GM12878 (cell line): ENCODE results near the gene SPIB. TPM values are rescaled to one million over a fixed set of nuclear protein-coding genes. Genes with fewer than 3 reads are reported as not detected.

Source experiments
- ATF2 ChIP-seq: IDR thresholded peaks from 2 replicates; pipeline ENCODE4 v1.6.1; 2012; ENCODE audit warnings: low read length, inconsistent platforms
- BRCA1 ChIP-seq: IDR thresholded peaks from 2 replicates; pipeline ENCODE4 v1.6.1; 2011; ENCODE audit warnings: low read depth, low read length, improper control_type of control experiment
- CEBPB ChIP-seq, 2 experiments: fragments of 150-350 bp in 1 of 2; IDR thresholded peaks; 2 replicates each; pipeline ENCODE4 v1.6.1; 2012 to 2014; ENCODE audit warnings: low read depth in 2 of 2, low read length in 2 of 2, borderline replicate concordance in 1 of 2, inconsistent platforms in 1 of 2
- CUX1 ChIP-seq: IDR thresholded peaks from 2 replicates; pipeline ENCODE4 v1.6.1; 2012; ENCODE audit warnings: improper control_type of control experiment, low read depth, low read length; ENCODE audit not compliant: insufficient replicate concordance
- EGR1 ChIP-seq, 2 experiments: IDR thresholded peaks; 1 replicate in 1 of 2; 2 replicates in 1 of 2; pipeline ENCODE4 v1.6.1; 2011 to 2012; ENCODE audit warnings: low read depth in 2 of 2, low read length in 2 of 2, borderline replicate concordance in 1 of 2, mild to moderate bottlenecking in 1 of 2, moderate library complexity in 1 of 2
- ETV6 ChIP-seq, 2 experiments: fragments of 450-650 bp in 1 of 2; IDR thresholded peaks in 1 of 2; conservative IDR thresholded peaks in 1 of 2; 2 replicates each; pipeline ENCODE4 v1.6.1; 2014; ENCODE audit warnings: antibody characterized with exemption in 1 of 2, borderline replicate concordance in 1 of 2, low read depth in 1 of 2, mild to moderate bottlenecking in 1 of 2, moderate library complexity in 1 of 2
- GATAD2B ChIP-seq: fragments of 450-650 bp; conservative IDR thresholded peaks from 2 replicates; pipeline ENCODE4 v1.6.1; 2017; ENCODE audit warnings: low read depth, mild to moderate bottlenecking, moderate library complexity
- IRF5 ChIP-seq: fragments of 450-650 bp; IDR thresholded peaks from 2 replicates; pipeline ENCODE4 v1.6.1; 2017; ENCODE audit warnings: borderline replicate concordance
- MEF2A ChIP-seq: IDR thresholded peaks from 2 replicates; pipeline ENCODE4 v1.6.1; 2011; ENCODE audit warnings: low read depth, mild to moderate bottlenecking, low read length, moderate library complexity; ENCODE audit not compliant: insufficient read depth
- NFIC ChIP-seq: IDR thresholded peaks from 2 replicates; pipeline ENCODE4 v1.6.1; 2012; ENCODE audit warnings: low read depth, mild to moderate bottlenecking, inconsistent platforms, low read length, moderate library complexity
- NRF1 ChIP-seq: conservative IDR thresholded peaks from 2 replicates; pipeline ENCODE4 v1.6.1; 2011; ENCODE audit warnings: mild to moderate bottlenecking, low read depth, low read length, improper control_type of control experiment
- PAX5 ChIP-seq: IDR thresholded peaks from 2 replicates; pipeline ENCODE4 v1.6.1; 2011; ENCODE audit warnings: low read depth, low read length, borderline replicate concordance
- RELB ChIP-seq: fragments of 450-650 bp; IDR thresholded peaks from 2 replicates; pipeline ENCODE4 v1.6.1; 2017; ENCODE audit warnings: low read depth, mild to moderate bottlenecking, moderate library complexity
- SIN3A ChIP-seq: IDR thresholded peaks from 2 replicates; pipeline ENCODE4 v1.6.1; 2012; ENCODE audit warnings: low read depth, low read length, improper control_type of control experiment
- SIX5 ChIP-seq: IDR thresholded peaks from 2 replicates; pipeline ENCODE4 v1.6.1; 2011; ENCODE audit warnings: mild to moderate bottlenecking, low read depth, low read length, moderate library complexity; ENCODE audit not compliant: severe bottlenecking
- SP1 ChIP-seq: IDR thresholded peaks from one replicate; pipeline ENCODE4 v1.6.1; 2011; ENCODE audit warnings: low read depth, low read length
- SPI1 ChIP-seq: IDR thresholded peaks from 2 replicates; pipeline ENCODE4 v1.6.1; 2011; ENCODE audit warnings: low read depth, mild to moderate bottlenecking, low read length, moderate library complexity, borderline replicate concordance; ENCODE audit not compliant: insufficient read depth
- TCF12 ChIP-seq: IDR thresholded peaks from 2 replicates; pipeline ENCODE4 v1.6.1; 2011; ENCODE audit warnings: low read depth, mild to moderate bottlenecking, low read length
- YY1 ChIP-seq: IDR thresholded peaks from 2 replicates; pipeline ENCODE4 v1.6.1; 2011; ENCODE audit warnings: low read depth, mild to moderate bottlenecking, low read length
- polyA plus RNA-seq, 11 experiments: library from polyadenylated mRNA; depleted of rRNA in 4 of 11; unstranded in 6 of 11; stranded (reverse) in 5 of 11; fragments of >200 nt; fragmentation: Nextera tagmentation in 4 of 11; fragmentation: Illumina TruSeq in 1 of 11; extraction: Ambion mirVana in 4 of 11; extraction: Trizol in 1 of 11; gene quantifications; 1 replicate in 1 of 11; 2 replicates in 10 of 11; pipeline versions ENCODE4 v1.2.1 to v1.2.3, GENCODE V29; 2011 to 2016; ENCODE audit warnings: inconsistent platforms in 2 of 11, missing spikeins in 2 of 11, low read depth in 1 of 11
- total RNA-seq, 4 experiments: library from RNA; depleted of rRNA in 3 of 4; stranded (reverse); fragments of >200 nt in 3 of 4; fragmentation: Illumina TruSeq in 1 of 4; extraction: Trizol in 1 of 4; gene quantifications; 2 replicates each; pipeline versions ENCODE4 v1.2.1 to v1.2.3, GENCODE V29; 2013 to 2021

SPIB gene
- total and polyA plus RNA-seq, 10 of the 15 experiments (the other 5 are each of a cell fraction or from before 2014, with no cell fraction given): 3.5 to 123 (median 56.0) TPM

GRCh38 chr19:50383852-50384684 lies 34.7 kb upstream of the SPIB start, which contains the start of gene POLD1 (continued):
- TF ChIP-seq SPI1: no peak
- no peak for TF ChIP-seq ATF2
- no peak for TF ChIP-seq MEF2A
- no peak for TF ChIP-seq SIX5
- TF ChIP-seq BRCA1: no peak
- TF ChIP-seq GATAD2B: no peak
- TF ChIP-seq CEBPB (IDR thresholded peaks at IDR 0.05; ENCODE audit: borderline replicate concordance in 1 of 2, low read depth in 2 of 2, low read length in 2 of 2): no peak
- TF ChIP-seq NRF1: peak; percentile 67
- 0 out of 2 replicates have a peak, but pooled peaks have one; percentile 17 for TF ChIP-seq RELB
- peak; percentile 22 for TF ChIP-seq SP1
- TF ChIP-seq IRF5: no peak
- no peak for TF ChIP-seq CUX1
- TF ChIP-seq NFIC: no peak
- peak; percentile 80 for TF ChIP-seq PAX5
- no peak for TF ChIP-seq ETV6 (conservative IDR thresholded peaks at IDR 0.05 in 1 of 2, IDR thresholded peaks at IDR 0.05 in 1 of 2; ENCODE audit: borderline replicate concordance in 1 of 2, low read depth in 1 of 2)
- TF ChIP-seq YY1: no peak
- peak; percentile 46 to 84 for TF ChIP-seq EGR1 (IDR thresholded peaks at IDR 0.05; ENCODE audit: borderline replicate concordance in 1 of 2, low read depth in 2 of 2, low read length in 2 of 2)
- peak; percentile 37; the same call in 1 of the 2 replicates for TF ChIP-seq SIN3A
- TF ChIP-seq TCF12: 0 out of 2 replicates have a peak, but pooled peaks have one; percentile 6
